ENCODE results near the gene NRTN.
"Not testable (repeated sequence)": the region's sequence is repeated elsewhere in the genome, so short reads cannot be mapped to it uniquely, and the experiment has no call there.

The NRTN gene

DNA sequence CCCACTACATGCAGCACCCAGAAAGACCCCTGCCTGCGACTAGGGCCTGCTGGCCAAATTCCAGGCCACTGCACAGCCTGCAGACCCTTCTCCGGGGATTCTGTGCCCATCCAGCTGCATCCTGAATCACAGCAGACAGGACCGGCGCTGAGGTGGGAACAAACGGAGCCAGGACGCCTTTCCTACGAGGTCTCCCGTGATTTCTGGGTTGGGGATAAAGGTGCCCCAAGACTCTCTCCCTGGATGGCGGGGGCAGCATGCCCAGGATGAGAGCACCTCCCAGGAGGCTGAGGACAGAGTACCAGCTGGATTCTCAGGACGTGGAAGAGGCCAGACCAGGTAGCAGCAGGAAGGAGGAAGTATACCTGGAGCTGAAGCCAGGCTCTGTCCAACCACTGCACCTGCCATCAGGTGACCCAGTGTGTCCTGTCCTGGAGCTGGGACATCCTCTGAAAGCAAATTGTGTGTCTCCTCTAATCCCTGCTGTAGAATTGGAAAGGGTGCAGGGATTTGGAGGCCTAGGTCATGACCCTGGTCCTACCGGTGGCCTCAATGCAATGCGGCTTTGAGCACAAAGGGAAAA, 68.8 kb downstream of the NRTN start:
- no peak for DNase-seq

DNA sequence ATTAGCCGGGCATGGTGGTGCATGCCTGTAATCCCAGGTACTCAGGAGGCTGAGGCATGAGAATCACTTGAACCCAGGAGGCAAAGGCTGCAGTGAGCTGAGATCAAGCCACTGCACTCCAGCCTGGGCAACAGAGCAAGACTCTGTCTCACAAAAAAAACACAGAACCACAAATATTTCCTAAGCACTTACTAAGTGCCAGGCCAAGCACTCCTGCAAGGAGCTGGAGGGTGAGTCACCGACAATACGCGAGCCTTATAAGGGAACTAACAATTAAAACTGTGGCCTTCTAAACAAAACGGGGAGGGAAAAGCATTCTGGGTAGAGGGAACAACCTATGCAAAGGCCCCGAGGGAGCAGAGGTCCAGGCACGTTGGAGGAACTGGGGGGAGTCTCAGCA, 69.6 kb downstream of the NRTN start:
- DNase-seq = not testable (repeated sequence)

DNA sequence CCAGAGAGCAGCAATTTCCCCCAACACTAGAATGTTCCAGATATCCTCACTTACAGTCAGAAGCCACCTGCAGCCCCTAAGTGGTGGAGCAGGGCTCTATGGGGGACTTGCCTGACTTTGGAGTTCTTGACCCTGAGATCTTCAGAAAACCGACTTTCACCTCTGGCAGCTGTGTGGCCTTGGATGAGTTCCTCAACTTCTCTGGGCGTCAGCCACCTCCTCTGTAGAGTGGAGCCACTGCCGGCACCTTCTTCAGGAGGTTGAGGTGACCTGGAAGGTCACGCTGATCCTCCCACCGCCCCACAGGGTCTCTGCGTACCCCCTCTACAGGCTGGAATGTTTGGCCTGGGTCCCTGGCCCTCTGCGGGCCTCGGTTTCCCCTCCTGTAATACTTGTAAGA, 72.6 kb downstream of the NRTN start:
- no peak for DNase-seq

DNA sequence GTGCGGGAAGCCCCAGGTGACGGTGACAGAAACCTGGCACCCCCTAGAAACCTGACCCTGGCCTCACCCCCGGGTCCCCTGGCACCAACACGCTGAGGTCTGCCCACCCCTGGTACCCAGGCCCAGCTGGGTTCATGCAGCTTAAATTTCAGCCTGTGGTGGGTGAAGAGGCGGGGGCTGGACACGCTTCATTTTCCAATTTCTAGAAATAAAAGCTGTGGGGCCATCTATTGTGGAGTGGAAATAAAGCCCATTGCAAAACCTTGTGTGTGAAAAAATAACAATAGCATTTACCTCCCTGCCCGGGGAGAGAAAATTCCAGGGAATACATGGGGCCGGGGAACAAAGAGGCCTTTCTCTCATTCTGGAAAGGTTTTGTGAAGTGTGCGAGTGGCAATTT, 73.0 kb downstream of the NRTN start:
- DNase-seq = no peak

All from CD4-positive, alpha-beta T cell treated with Interleukin-6 for 4 hours (primary cell).